Neural cell (in vitro differentiated cells): Measurements from ENCODE around the gene TBC1D9B. TPM values are rescaled to one million over a fixed set of nuclear protein-coding genes. Genes with fewer than 3 reads are reported as not detected.

Experiments
- H2AFZ ChIP-seq: fragments of 200-600, 300-800 bp; sonication (generic), shearing (Covaris generic); 2 replicates; pipeline ENCODE4 v1.6.0; 2014; ENCODE audit warnings: low read depth, mild to moderate bottlenecking, antibody characterized with exemption, low read length, moderate library complexity
- H3F3A ChIP-seq: fragments of 200-600 bp; shearing (Covaris generic); 2 replicates; pipeline ENCODE4 v1.6.1; 2016; ENCODE audit warnings: mild to moderate bottlenecking, moderate library complexity, mixed read lengths, antibody characterized with exemption, low read length; ENCODE audit not compliant: insufficient read depth, poor library complexity, severe bottlenecking
- H3K27ac ChIP-seq: fragments of 200-600, 300-800 bp; sonication (generic), shearing (Covaris generic); 2 replicates; pipeline ENCODE4 v1.5.1; 2014; ENCODE audit warnings: mild to moderate bottlenecking, low read length, moderate library complexity
- H3K27me3 ChIP-seq: fragments of 300-800, 200-600 bp; sonication (generic), shearing (Covaris generic); 2 replicates; pipeline ENCODE4 v1.6.0; 2014; ENCODE audit warnings: mild to moderate bottlenecking, low read depth, low read length, moderate library complexity; ENCODE audit not compliant: insufficient read depth
- H3K36me3 ChIP-seq: fragments of 300-800, 200-600 bp; sonication (generic), shearing (Covaris generic); 2 replicates; pipeline ENCODE4 v1.5.1; 2014; ENCODE audit warnings: mild to moderate bottlenecking, antibody characterized with exemption, low read length, moderate library complexity; ENCODE audit not compliant: insufficient read depth
- H3K4me2 ChIP-seq: fragments of 300-800, 200-600 bp; sonication (generic), shearing (Covaris generic); 2 replicates; pipeline ENCODE4 v1.6.0; 2014; ENCODE audit warnings: mild to moderate bottlenecking, low read length
- H3K4me3 ChIP-seq: fragments of 300-800, 200-600 bp; sonication (generic), shearing (Covaris generic); 2 replicates; pipeline ENCODE4 v1.5.1; 2014; ENCODE audit warnings: mild to moderate bottlenecking, low read length, moderate library complexity
- H3K79me2 ChIP-seq: fragments of 200-600 bp; shearing (Covaris generic); replicated peaks from 2 replicates; pipeline ENCODE4 v1.6.0; 2014; ENCODE audit warnings: mild to moderate bottlenecking, low read length, moderate library complexity; ENCODE audit not compliant: insufficient read depth
- H3K9ac ChIP-seq: fragments of 300-800, 200-600 bp; sonication (generic), shearing (Covaris generic); 2 replicates; pipeline ENCODE4 v1.6.1; 2016; ENCODE audit warnings: mild to moderate bottlenecking, low read length, mixed read lengths
- H3K9me2 ChIP-seq: fragments of 200-600 bp; shearing (Covaris generic); 2 replicates; pipeline ENCODE4 v1.6.1; 2016; ENCODE audit warnings: mild to moderate bottlenecking, low read length, mixed read lengths; ENCODE audit not compliant: insufficient read depth
- H3K9me3 ChIP-seq: fragments of 200-600, 300-800 bp; sonication (generic), shearing (Covaris generic); 2 replicates; pipeline ENCODE4 v1.6.1; 2016; ENCODE audit warnings: mild to moderate bottlenecking, mixed run types, low read length, moderate library complexity, mixed read lengths
- H4K20me1 ChIP-seq: fragments of 200-600 bp; shearing (Covaris generic); 2 replicates; pipeline ENCODE4 v1.6.1; 2016; ENCODE audit warnings: mild to moderate bottlenecking, mixed run types; ENCODE audit not compliant: insufficient read depth
- EP300 ChIP-seq: fragments of 450-650 bp; conservative IDR thresholded peaks from 2 replicates; pipeline ENCODE4 v1.6.1; 2014; ENCODE audit warnings: antibody characterized with exemption, mild to moderate bottlenecking, moderate library complexity; ENCODE audit not compliant: poor library complexity, severe bottlenecking
- EZH2 ChIP-seq: fragments of 200-600, 300-800 bp; shearing (Covaris generic), sonication (generic); IDR thresholded peaks from 2 replicates; pipeline ENCODE4 v1.6.1; 2014; ENCODE audit warnings: antibody characterized with exemption, low read length, borderline replicate concordance, mild to moderate bottlenecking; ENCODE audit not compliant: insufficient read depth, poor library complexity, severe bottlenecking
- MXI1 ChIP-seq: fragments of 450-650 bp; conservative IDR thresholded peaks from 2 replicates; pipeline ENCODE4 v1.6.1; 2014; ENCODE audit warnings: antibody characterized with exemption, mild to moderate bottlenecking; ENCODE audit not compliant: poor library complexity, severe bottlenecking
- POLR2AphosphoS5 ChIP-seq: IDR thresholded peaks from 2 replicates; pipeline ENCODE4 v1.6.1; 2012
- RAD21 ChIP-seq: fragments of 450-650 bp; conservative IDR thresholded peaks from 2 replicates; pipeline ENCODE4 v1.6.1; 2014; ENCODE audit warnings: antibody characterized with exemption, mild to moderate bottlenecking, moderate library complexity
- SMC3 ChIP-seq: fragments of 450-650 bp; conservative IDR thresholded peaks from 2 replicates; pipeline ENCODE4 v1.6.1; 2014; ENCODE audit warnings: antibody characterized with exemption, mild to moderate bottlenecking, moderate library complexity; ENCODE audit not compliant: poor library complexity
- TAF1 ChIP-seq: IDR thresholded peaks from 2 replicates; pipeline ENCODE4 v1.6.1; 2012; ENCODE audit warnings: low read depth
- polyA plus RNA-seq: library from polyadenylated mRNA; depleted of rRNA; stranded (reverse); fragments of >200 nt; gene quantifications from 2 replicates; pipeline ENCODE4 v1.2.3, GENCODE V29; 2014
- TF ChIP-seq, protein P1 (sequence below): IDR thresholded peaks from 2 replicates; pipeline ENCODE4 v1.6.1; 2012; ENCODE audit warnings: borderline replicate concordance

The TBC1D9B gene
- polyA plus RNA-seq, 1 donor from 2014 or later = 50.7 TPM

DNA sequence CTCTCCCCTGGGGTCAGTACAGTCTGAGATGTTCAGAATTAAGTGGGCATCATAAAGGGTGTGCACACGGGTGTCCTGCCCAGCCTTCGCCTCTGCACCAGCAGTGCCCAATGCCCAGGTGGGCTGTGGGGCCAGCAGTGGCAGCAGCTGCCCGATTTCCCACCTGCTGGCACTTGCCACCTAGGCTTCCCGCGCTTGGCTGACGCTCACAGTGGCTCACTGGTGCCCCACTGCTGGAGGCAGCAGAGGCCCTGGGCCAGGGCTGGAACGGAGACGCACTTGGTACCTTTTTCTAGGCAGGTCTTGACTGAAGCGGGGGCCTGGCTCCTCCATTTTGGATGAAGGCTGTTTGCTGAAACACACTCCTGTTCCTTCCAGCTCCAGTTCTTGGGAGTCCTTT is 66.1 kb downstream of the TBC1D9B start:
- Histone ChIP-seq H3K27me3 (no peaks in the 10 kb centered on the region), H3K9me2 (no peaks in the 10 kb centered on the region), H4K20me1 (no peaks in the 10 kb centered on the region), H3F3A (no peaks in the 10 kb centered on the region), H2AFZ (no peak overlapping the region), H3K36me3 (peaks cover 11% of the 10 kb centered on the region), H3K9me3 (no peaks in the 10 kb centered on the region), H3K9ac (no peak overlapping the region), H3K4me3 (no peak overlapping the region), H3K4me2 (no peak overlapping the region), H3K27ac (no peak overlapping the region), H3K79me2 (no peaks in the 10 kb centered on the region)
- TF ChIP-seq TAF1 (no peak), RAD21 (no peak), EP300 (no peak), SMC3 (no peak)

DNA sequence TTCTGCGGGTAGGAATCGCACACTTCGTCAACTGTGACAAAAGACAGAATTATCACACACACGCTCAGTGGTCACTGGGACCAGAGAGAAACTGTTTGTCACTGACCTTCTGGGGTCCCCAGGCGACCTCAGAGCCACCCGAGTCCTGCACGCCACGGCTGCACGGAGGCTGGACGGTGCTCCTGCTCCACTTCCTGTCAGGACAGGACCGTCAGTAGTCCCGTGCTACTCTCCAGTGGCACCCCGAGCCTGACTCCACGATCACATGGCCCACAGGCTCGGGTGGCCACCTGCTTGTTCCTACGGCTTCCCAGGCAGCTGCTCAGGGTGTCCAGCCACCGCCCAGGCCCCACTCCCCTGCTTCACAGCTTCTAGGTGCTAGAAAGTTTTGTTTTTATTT is 66.9 kb downstream of the TBC1D9B start:
- Histone ChIP-seq H3K27me3 (no peaks in the 10 kb centered on the region), H3K4me2 (no peak overlapping the region), H2AFZ (no peak overlapping the region), H4K20me1 (no peaks in the 10 kb centered on the region), H3K27ac (no peak overlapping the region), H3K9ac (no peak overlapping the region), H3K79me2 (no peaks in the 10 kb centered on the region), H3K36me3 (peaks cover 14% of the 10 kb centered on the region), H3K9me3 (no peaks in the 10 kb centered on the region), H3K4me3 (no peak overlapping the region), H3K9me2 (no peaks in the 10 kb centered on the region), H3F3A (no peaks in the 10 kb centered on the region)
- TF ChIP-seq POLR2AphosphoS5 = no peak

GRCh38 chr5:179840321-179840720 is 67.4 kb downstream of the TBC1D9B start:
- H3F3A ChIP-seq = no peaks in the 10 kb centered on the region
- H3K9me2 ChIP-seq = no peaks in the 10 kb centered on the region
- TF ChIP-seq, protein P1, sequence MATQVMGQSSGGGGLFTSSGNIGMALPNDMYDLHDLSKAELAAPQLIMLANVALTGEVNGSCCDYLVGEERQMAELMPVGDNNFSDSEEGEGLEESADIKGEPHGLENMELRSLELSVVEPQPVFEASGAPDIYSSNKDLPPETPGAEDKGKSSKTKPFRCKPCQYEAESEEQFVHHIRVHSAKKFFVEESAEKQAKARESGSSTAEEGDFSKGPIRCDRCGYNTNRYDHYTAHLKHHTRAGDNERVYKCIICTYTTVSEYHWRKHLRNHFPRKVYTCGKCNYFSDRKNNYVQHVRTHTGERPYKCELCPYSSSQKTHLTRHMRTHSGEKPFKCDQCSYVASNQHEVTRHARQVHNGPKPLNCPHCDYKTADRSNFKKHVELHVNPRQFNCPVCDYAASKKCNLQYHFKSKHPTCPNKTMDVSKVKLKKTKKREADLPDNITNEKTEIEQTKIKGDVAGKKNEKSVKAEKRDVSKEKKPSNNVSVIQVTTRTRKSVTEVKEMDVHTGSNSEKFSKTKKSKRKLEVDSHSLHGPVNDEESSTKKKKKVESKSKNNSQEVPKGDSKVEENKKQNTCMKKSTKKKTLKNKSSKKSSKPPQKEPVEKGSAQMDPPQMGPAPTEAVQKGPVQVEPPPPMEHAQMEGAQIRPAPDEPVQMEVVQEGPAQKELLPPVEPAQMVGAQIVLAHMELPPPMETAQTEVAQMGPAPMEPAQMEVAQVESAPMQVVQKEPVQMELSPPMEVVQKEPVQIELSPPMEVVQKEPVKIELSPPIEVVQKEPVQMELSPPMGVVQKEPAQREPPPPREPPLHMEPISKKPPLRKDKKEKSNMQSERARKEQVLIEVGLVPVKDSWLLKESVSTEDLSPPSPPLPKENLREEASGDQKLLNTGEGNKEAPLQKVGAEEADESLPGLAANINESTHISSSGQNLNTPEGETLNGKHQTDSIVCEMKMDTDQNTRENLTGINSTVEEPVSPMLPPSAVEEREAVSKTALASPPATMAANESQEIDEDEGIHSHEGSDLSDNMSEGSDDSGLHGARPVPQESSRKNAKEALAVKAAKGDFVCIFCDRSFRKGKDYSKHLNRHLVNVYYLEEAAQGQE = no peak
- TF ChIP-seq EZH2 (no peak), MXI1 (no peak)
- H3K36me3 ChIP-seq = peaks cover 14% of the 10 kb centered on the region
- H3K79me2 ChIP-seq = no peaks in the 10 kb centered on the region
- H4K20me1 ChIP-seq = no peaks in the 10 kb centered on the region
- H3K4me3 ChIP-seq = no peak overlapping the region
- no peak overlapping the region for H3K4me2 ChIP-seq
- H3K9ac ChIP-seq = no peak overlapping the region
- H3K9me3 ChIP-seq = no peaks in the 10 kb centered on the region
- H2AFZ ChIP-seq = no peak overlapping the region
- H3K27ac ChIP-seq = no peak overlapping the region
- H3K27me3 ChIP-seq = no peaks in the 10 kb centered on the region
